Natural killer cell (primary cell): ENCODE data around the gene THSD4. TPM values are rescaled to one million over a fixed set of nuclear protein-coding genes. Genes with fewer than 3 reads are reported as not detected.
"Not testable (repeated sequence)": the region's sequence is repeated elsewhere in the genome, so short reads cannot be mapped to it uniquely, and the experiment has no call there.

Source experiments
- ATAC-seq, 3 donors: fragments of 150-1000 bp in 2 of 3; fragments of 200-7000 bp in 1 of 3; cut with Tn5 transposase; 1 replicate in 1 of 3; 2 replicates in 2 of 3; pipeline ENCODE4 v1.10.0; 2021; ENCODE audit warnings: mild to moderate bottlenecking in 2 of 3, moderate library complexity in 2 of 3
- DNase-seq, 2 donors: peaks; one replicate each; pipeline versions ENCODE4 v3.0.0 to v3.0.0-alpha.2; 2013 to 2021; ENCODE audit warnings: mixed read lengths in 1 of 2
- H3K27ac ChIP-seq: one replicate; pipeline ENCODE4 v1.5.1; 2013; ENCODE audit warnings: mild to moderate bottlenecking, low read length
- H3K27me3 ChIP-seq: one replicate; pipeline ENCODE4 v1.6.1; 2013; ENCODE audit warnings: low read length; ENCODE audit not compliant: control insufficient read depth, insufficient read depth
- H3K36me3 ChIP-seq: one replicate; pipeline ENCODE4 v1.6.1; 2013; ENCODE audit warnings: low read length; ENCODE audit not compliant: control insufficient read depth, insufficient read depth
- H3K4me1 ChIP-seq: one replicate; pipeline ENCODE4 v1.6.1; 2013; ENCODE audit warnings: low read length; ENCODE audit not compliant: control insufficient read depth, insufficient read depth
- H3K4me3 ChIP-seq: one replicate; pipeline ENCODE4 v1.5.1; 2013; ENCODE audit warnings: low read length
- H3K9me3 ChIP-seq: one replicate; pipeline ENCODE4 v1.6.1; 2013; ENCODE audit warnings: low read length; ENCODE audit not compliant: control insufficient read depth, insufficient read depth
- H3K27ac Mint-ChIP-seq, 2 donors: one replicate each; pipeline ENCODE4 v1.8.0; 2022; ENCODE audit warnings: mild to moderate bottlenecking in 2 of 2, mixed read lengths in 2 of 2, moderate library complexity in 1 of 2
- H3K27me3 Mint-ChIP-seq, 2 donors: one replicate each; pipeline ENCODE4 v1.8.0; 2022; ENCODE audit warnings: low read depth in 2 of 2, mixed read lengths in 2 of 2
- H3K36me3 Mint-ChIP-seq: one replicate; pipeline ENCODE4 v1.8.0; 2022; ENCODE audit warnings: mixed read lengths
- H3K4me1 Mint-ChIP-seq, 2 donors: one replicate each; pipeline ENCODE4 v1.8.0; 2022; ENCODE audit warnings: mixed read lengths in 2 of 2
- H3K4me3 Mint-ChIP-seq: one replicate; pipeline ENCODE4 v1.8.0; 2022; ENCODE audit warnings: mild to moderate bottlenecking, moderate library complexity, mixed read lengths
- H3K9me3 Mint-ChIP-seq, 2 donors: one replicate each; pipeline ENCODE4 v1.8.0; 2022; ENCODE audit warnings: mixed read lengths in 2 of 2
- WGBS: methylation state at CpG from one replicate; pipeline ENCODE4 v1.1.7; 2013; ENCODE audit warnings: missing lambda C conversion rate; ENCODE audit not compliant: insufficient coverage; 5-methylcytosine and 5-hydroxymethylcytosine counted together
- intact Hi-C: fragments of 100-400 bp; cut with micrococcal nuclease; formaldehyde crosslinking; loops from one replicate; pipeline ENCODE4 v1.14.2; 2022
- total RNA-seq, 4 donors: library from RNA; stranded (reverse); fragments of 120-200 nt in 1 of 4; gene quantifications; one replicate each; pipeline versions ENCODE4 v1.2.3 to v1.2.4, GENCODE V29; 2013 to 2022
- TF ChIP-seq, protein P1 (sequence below): fragments of 200-600 bp; IDR thresholded peaks from one replicate; pipeline ENCODE4 v1.8.0; 2022; ENCODE audit warnings: antibody characterized with exemption

The THSD4 gene
- total RNA-seq, 3 donors from 2014 or later (not counting 1 experiment from before 2014, with no cell fraction given): not detected

DNA sequence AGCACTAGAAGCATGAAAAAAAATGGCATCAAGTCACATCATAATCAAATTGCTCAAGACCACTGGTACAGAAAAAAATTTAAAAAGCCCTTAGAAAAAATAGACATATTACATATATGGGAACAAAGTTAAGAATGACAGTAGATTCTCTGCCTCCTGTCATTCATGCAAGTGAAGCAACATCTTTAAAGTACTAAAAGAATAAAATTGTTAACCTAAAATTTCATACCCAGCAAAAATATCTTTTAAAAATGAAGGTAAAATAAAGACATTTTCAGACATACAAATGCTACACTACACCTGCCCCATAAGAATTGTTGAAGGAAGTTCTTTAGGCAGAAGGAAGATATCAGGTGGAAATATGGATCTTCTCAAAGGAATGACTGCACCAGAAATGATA lies 55.9 kb downstream of the THSD4 start:
- ATAC-seq (no peak), DNase-seq (no peak)
- H3K36me3 Mint-ChIP-seq: peaks cover 8% of the 10 kb centered on the region
- H3K9me3 Mint-ChIP-seq: peaks cover 3% of the 10 kb centered on the region in 2 donors
- Histone ChIP-seq H3K4me1 (no peaks in the 10 kb centered on the region), H3K36me3 (no peaks in the 10 kb centered on the region), H3K27me3 (no peaks in the 10 kb centered on the region), H3K27ac (no peak overlapping the region), H3K9me3 (no peaks in the 10 kb centered on the region), H3K4me3 (no peak overlapping the region)
- peaks cover 0 to 37% of the 10 kb centered on the region in 2 donors for H3K27me3 Mint-ChIP-seq
- H3K4me1 Mint-ChIP-seq: no peaks in the 10 kb centered on the region
- H3K4me3 Mint-ChIP-seq: no peak overlapping the region
- intact Hi-C loops: no loop called here
- TF ChIP-seq, protein P1, sequence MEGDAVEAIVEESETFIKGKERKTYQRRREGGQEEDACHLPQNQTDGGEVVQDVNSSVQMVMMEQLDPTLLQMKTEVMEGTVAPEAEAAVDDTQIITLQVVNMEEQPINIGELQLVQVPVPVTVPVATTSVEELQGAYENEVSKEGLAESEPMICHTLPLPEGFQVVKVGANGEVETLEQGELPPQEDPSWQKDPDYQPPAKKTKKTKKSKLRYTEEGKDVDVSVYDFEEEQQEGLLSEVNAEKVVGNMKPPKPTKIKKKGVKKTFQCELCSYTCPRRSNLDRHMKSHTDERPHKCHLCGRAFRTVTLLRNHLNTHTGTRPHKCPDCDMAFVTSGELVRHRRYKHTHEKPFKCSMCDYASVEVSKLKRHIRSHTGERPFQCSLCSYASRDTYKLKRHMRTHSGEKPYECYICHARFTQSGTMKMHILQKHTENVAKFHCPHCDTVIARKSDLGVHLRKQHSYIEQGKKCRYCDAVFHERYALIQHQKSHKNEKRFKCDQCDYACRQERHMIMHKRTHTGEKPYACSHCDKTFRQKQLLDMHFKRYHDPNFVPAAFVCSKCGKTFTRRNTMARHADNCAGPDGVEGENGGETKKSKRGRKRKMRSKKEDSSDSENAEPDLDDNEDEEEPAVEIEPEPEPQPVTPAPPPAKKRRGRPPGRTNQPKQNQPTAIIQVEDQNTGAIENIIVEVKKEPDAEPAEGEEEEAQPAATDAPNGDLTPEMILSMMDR: no peak
- H3K27ac Mint-ChIP-seq: no peak overlapping the region

DNA sequence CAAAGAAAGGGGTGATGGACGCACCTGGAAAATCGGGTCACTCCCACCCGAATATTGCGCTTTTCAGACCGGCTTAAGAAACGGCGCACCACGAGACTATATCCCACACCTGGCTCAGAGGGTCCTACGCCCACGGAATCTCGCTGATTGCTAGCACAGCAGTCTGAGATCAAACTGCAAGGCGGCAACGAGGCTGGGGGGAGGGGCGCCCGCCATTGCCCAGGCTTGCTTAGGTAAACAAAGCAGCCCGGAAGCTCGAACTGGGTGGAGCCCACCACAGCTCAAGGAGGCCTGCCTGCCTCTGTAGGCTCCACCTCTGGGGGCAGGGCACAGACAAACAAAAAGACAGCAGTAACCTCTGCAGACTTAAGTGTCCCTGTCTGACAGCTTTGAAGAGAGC lies 59.1 kb downstream of the THSD4 start:
- H3K9me3 ChIP-seq, ATAC-seq, H3K36me3 ChIP-seq, H3K27me3 Mint-ChIP-seq, H3K4me3 Mint-ChIP-seq, H3K4me3 ChIP-seq, DNase-seq, H3K27me3 ChIP-seq, H3K9me3 Mint-ChIP-seq, H3K4me1 Mint-ChIP-seq, H3K27ac Mint-ChIP-seq, intact Hi-C loops, H3K4me1 ChIP-seq, H3K36me3 Mint-ChIP-seq, H3K27ac ChIP-seq: not testable (repeated sequence)
- no CpG with 5 or more reads among the region's 17 CpGs for WGBS

DNA sequence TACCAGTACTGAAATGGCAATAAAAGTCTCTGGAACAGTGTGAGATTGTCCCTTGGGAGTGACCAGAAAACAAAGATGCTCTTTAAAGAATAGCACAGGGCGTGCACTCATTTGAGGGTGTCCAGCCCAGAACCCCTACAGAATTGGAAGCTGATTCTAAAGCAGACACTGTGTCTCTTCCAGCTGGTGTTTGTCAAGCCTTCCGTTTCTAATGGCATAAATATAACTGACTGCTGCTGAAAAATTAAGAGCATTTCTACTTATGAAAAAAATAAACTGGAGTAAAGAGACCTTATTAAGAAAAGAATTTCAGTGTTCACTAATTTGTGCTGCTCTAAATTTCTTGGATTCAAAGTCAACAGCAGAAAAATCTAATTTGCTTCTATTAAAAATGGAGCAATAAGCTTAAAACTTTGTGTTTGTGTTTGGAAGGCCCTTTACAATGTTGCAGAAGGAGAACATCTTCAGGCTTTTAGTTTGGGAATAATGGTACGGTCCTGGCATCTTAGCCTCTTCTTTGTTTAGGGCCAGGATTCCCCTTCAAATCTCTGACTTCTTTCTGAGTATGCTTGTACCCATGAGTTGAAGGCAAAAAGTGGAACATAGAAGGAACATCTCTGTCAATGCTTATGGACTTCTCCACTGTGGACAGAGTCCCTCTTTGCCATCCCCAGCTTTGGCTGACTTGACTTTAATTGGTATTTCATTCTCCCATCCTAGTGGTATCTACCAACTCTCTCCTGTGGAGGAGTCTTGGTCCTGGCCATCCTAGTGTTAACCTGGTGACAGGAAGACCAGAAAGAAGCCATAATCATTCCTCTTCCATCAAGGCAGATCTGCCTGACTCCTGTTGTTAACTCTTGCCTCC lies 65.9 kb downstream of the THSD4 start:
- Histone ChIP-seq H3K4me3 (no peak overlapping the region), H3K4me1 (no peaks in the 10 kb centered on the region), H3K36me3 (no peaks in the 10 kb centered on the region), H3K27ac (no peak overlapping the region), H3K9me3 (no peaks in the 10 kb centered on the region), H3K27me3 (no peaks in the 10 kb centered on the region)
- intact Hi-C loops: no loop called here
- DNase-seq: no peak
- Mint-ChIP-seq H3K27me3 (peaks cover 2 to 7% of the 10 kb centered on the region in 2 donors), H3K36me3 (no peaks in the 10 kb centered on the region), H3K4me1 (no peaks in the 10 kb centered on the region), H3K9me3 (no peaks in the 10 kb centered on the region), H3K27ac (no peak overlapping the region), H3K4me3 (no peak overlapping the region)
- 83% methylated on average over 2 of the region's 3 CpGs for WGBS
- TF ChIP-seq, protein P1: no peak
- peak in 1 of 3 donors; percentile 32 for ATAC-seq

DNA sequence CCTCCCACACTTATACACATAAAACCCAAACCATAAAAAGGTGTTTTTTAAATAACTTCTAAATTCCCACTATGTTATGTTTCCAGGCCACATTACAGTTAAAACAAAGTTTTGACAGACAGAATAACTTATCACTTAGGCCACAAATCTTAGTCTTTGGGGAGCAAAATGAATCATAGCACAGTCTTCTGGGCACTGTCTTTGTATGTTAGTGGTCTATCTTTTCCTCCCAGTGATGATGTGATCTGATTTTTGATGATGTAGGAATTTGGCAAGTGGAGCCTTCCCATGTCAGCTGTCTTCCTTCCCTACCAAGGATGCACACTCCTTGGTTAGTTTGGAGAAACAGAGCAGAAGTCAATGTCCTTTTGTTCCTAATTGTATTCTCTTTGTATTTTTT lies 67.3 kb downstream of the THSD4 start:
- Mint-ChIP-seq H3K27me3 (peaks cover 2 to 7% of the 10 kb centered on the region in 2 donors), H3K27ac (no peak overlapping the region), H3K9me3 (no peaks in the 10 kb centered on the region), H3K4me1 (no peaks in the 10 kb centered on the region), H3K4me3 (no peak overlapping the region), H3K36me3 (no peaks in the 10 kb centered on the region)
- Histone ChIP-seq H3K4me1 (no peaks in the 10 kb centered on the region), H3K4me3 (no peak overlapping the region), H3K9me3 (no peaks in the 10 kb centered on the region), H3K27ac (no peak overlapping the region), H3K36me3 (no peaks in the 10 kb centered on the region), H3K27me3 (no peaks in the 10 kb centered on the region)
- ATAC-seq (no peak), DNase-seq (no peak)
- intact Hi-C loops: no loop called here
- TF ChIP-seq, protein P1: no peak
